Measurements from ENCODE around the gene KIF1B.
"Not testable (repeated sequence)": the region's sequence is repeated elsewhere in the genome, so short reads cannot be mapped to it uniquely, and the experiment has no call there.

Gene KIF1B

DNA sequence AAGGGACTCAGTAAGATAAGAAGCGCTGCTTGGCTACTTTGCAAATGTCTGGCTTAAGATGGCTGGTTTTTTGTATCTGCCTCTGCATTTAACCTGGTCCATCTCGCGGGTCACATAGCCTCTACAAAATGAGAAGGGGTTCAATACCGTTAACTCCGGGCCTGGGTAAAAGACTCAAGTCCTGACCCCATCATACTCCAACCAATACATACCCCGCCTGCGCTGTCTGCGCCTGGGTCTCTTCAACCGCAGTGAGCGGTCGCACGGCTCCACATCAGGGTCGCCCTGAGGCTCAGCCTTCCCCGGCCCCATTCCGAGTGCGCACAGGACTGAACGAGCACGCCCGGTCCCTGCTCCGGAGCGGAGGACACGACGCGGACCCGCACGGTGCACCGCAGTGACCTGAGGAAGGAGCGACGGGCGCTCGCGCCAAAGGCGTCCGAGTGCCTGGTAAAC is 187.9 kb downstream of the KIF1B start:
- no peak for DNase-seq

- peak; percentile 85 for DNase-seq
Observed at GRCh38 chr1:10398734-10399443, 188.5 kb downstream of the KIF1B start, which contains the start of gene PGD. TSS of gene PGD (plus strand) at chr1:10399064. CDS start at chr1:10399118, 54 bp downstream.

DNA sequence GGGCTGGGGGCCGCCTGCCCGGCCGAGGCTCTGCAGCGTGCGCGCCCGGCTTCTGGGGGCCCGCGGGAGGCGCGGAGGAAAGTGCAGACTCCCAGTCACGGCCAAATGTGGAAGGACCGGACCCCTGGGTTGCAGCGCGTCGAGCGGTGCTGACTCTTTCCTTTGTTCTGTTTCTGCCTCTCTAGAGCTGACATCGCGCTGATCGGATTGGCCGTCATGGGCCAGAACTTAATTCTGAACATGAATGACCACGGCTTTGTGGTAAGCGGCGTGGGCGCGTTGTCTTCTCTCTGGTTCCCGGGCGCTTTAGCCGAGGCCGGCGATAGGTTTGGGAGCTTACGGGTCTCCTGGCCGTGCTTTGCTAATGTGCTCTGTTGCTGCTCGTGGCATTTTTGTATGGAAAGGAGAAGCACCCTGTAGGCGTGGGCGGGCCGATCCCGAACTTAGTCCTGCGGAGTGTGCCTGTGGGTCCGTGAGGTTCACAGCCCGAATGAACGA is 189.1 kb downstream of the KIF1B start:
- no peak for DNase-seq

- no peak for DNase-seq
Observed at GRCh38 chr1:10400013-10400412, 189.6 kb downstream of the KIF1B start.

GRCh38 chr1:10401281-10401680 is 190.9 kb downstream of the KIF1B start:
- no peak for DNase-seq

DNA sequence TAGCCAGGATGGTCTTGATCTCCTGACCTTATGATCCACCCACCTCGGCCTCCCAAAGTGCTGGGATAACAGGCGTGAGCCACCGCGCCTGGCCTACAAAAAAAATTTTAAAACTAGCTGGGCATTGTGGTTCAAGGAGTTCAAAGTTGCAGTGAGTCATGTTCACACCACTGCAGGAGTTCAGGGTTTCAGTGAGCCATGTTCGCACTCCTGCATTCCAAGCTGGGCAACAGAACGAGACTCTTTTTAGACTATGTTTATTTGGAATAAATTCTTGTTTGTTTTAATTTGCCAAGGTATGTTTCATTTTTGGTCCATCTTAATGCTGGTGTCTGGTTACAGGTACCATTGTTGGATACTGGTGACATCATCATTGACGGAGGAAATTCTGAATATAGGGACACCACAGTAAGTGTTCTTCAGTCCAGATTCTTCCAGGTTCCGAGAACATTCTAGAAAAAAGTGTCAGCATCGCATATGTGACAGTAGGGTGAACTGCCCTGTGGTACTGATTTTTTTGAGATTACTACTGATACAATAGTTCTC is 192.4 kb downstream of the KIF1B start:
- no peak for DNase-seq

DNA sequence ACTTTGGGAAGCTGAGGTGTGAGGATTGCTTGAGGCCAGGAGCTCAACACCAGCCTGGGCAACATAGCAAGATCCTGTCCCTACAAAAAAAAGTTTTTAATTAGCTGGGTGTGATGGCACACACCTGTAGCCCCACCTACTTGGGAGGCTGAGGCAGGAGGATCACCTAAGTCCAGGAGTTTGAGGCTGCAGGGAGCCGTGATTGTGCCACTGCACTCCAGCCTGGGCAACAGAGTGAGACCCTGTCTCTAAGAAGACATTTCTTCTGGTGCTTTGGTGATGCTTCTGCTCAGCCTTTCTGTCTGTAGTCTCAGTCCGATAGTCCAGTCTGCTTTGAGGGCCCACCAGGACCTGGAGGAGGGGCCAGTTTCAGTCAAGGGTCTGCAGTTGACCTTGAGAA is 196.8 kb downstream of the KIF1B start:
- no peak for DNase-seq

GRCh38 chr1:10415211-10415930 is 205.0 kb downstream of the KIF1B start:
- DNase-seq: no peak

DNA sequence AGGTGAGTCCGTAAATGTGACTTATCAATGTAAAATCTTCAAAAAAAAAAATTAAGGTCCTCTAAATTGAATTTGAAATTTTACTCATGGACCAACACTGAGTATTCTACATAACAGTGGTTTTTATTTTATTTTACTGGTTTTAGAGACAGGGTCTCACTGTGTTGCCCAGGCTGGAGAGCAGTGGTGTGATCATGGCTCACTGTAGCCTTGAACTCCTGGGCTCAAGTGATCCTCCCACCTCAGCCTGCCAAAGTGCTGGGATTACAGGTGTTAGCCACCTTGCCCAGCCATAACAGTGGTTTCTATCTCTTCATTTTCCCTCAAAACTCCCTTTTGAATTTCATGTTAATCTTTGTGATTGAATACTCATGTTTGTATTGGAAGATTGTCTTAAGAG is 205.6 kb downstream of the KIF1B start:
- DNase-seq: not testable (repeated sequence)

GRCh38 chr1:10418741-10419140 is 208.4 kb downstream of the KIF1B start:
- not testable (repeated sequence) for DNase-seq

DNA sequence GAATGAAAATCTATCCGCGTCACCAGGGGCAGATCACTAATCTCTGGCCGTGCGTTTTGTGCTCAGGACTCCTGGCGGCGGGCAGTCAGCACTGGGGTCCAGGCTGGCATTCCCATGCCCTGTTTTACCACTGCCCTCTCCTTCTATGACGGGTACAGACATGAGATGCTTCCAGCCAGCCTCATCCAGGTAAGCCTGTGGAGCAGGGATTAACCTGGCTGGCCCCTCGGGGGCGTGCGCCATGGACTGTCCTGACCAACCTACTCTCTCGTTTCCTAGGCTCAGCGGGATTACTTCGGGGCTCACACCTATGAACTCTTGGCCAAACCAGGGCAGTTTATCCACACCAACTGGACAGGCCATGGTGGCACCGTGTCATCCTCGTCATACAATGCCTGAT is 209.0 kb downstream of the KIF1B start:
- DNase-seq: no peak

DNA sequence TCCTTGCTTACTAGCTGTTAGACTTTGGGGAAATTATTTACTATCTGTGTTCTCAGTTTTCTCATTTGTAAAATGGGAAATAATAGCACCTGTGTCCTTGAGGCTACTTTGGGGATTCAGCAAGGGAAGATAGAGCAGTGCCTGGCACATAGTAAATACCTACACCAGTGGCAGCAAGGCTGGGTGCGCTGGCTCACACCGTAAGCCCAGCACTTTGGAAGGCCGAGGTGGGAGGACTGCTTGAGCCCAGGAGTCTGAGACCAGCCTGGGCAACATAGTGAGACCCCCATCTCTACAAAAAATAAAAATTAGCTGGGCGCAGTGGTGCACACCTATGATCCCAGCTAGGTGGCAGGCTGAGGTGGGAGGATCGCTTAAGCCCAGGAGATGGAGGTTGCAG is 211.3 kb downstream of the KIF1B start:
- no peak for DNase-seq

- DNase-seq: no peak
Observed at GRCh38 chr1:10424034-10424433, 213.7 kb downstream of the KIF1B start.

GRCh38 chr1:10424651-10425050 is 214.3 kb downstream of the KIF1B start:
- no peak for DNase-seq

GRCh38 chr1:10425826-10426534 is 215.6 kb downstream of the KIF1B start:
- DNase-seq: not testable (repeated sequence)

DNA sequence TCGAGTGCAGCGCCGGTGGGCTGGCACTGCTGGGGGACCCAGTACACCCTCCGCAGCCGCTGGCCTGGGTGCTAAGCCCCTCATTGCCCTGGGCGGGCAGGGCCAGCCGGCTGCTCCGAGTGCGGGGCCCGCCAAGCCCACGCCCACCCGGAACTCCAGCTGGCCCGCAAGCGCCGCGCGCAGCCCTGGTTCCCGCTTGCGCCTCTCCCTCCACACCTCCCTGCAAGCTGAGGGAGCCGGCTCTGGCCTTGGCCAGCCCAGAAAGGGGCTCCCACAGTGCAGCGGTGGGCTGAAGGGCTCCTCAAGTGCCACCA is 216.1 kb downstream of the KIF1B start:
- DNase-seq: not testable (repeated sequence)

DNA sequence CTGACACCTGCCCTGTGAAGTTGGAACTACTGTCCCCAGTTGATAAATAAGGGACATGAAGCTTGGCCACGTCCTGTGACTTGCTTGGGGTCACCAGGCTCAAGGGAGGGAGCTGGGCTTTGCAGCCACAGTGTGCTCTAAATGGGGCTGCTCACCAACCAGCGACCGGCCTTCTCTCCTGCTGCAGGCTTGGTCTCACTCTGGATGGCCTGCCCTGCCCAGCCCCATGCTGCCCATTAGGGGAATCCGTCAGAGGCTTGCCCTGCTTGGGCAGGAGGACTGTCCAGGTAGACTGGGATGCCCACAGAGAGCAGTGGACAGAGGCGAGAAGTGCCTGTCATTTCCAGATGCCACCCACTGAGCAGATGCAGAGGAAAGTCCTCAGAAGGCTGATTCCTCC is 218.6 kb downstream of the KIF1B start:
- no peak for DNase-seq

- no peak for DNase-seq
Observed at GRCh38 chr1:10429868-10430215, 219.5 kb downstream of the KIF1B start.

- DNase-seq: peak; percentile 72
Observed at GRCh38 chr1:10430216-10431069, 220.1 kb downstream of the KIF1B start, which contains the start of gene CENPS. TSS of gene CENPS (plus strand) at chr1:10430433. CDS start at chr1:10430518, 85 bp downstream.
